ENCODE data around the gene LUC7L3. TPM values are rescaled to one million over a fixed set of nuclear protein-coding genes. Genes with fewer than 3 reads are reported as not detected.

LUC7L3 gene
- 14.1 and 29.0 TPM in 2 replicates for total RNA-seq

GRCh38 chr17:50719144-50719923 lies at the start of gene LUC7L3:
Gene LUC7L3, plus strand, starts transcription at chr17:50719603. Its CDS starts 130 bp downstream, at chr17:50719733.

GRCh38 chr17:50707289-50708049 lies 11.9 kb upstream of the LUC7L3 start, which contains the start of gene ANKRD40:
Gene ANKRD40, minus strand, starts transcription at chr17:50707914. Its CDS starts 260 bp downstream, at chr17:50707654.

GRCh38 chr17:50767446-50767845 lies 48.0 kb downstream of the LUC7L3 start, which contains the start of gene ANKRD40CL:
Gene ANKRD40CL, minus strand, starts transcription at chr17:50767518. Its CDS starts 605 bp downstream, at chr17:50766913.

Other genes with a start within 250 kb of the LUC7L3 start
- 8.9 and 24.0 TPM in 2 replicates for gene RSAD1, start 240.7 kb upstream of the LUC7L3 start, total RNA-seq
- 0.16 and 0.69 TPM in 2 replicates for gene MYCBPAP, start 211.2 kb upstream of the LUC7L3 start, total RNA-seq
- under 0.01 and 0.06 TPM in 2 replicates for gene EPN3, start 186.9 kb upstream of the LUC7L3 start, total RNA-seq
- 36.3 and 40.3 TPM in 2 replicates for gene SPATA20, start 172.4 kb upstream of the LUC7L3 start, total RNA-seq
- not detected in 2 replicates for gene CACNA1G, start 158.9 kb upstream of the LUC7L3 start, total RNA-seq
- gene ABCC3, start 84.7 kb upstream of the LUC7L3 start, total RNA-seq: 0.65 and 2.2 TPM in 2 replicates
- gene ANKRD40, start 11.7 kb upstream of the LUC7L3 start, total RNA-seq: 29.0 and 37.4 TPM in 2 replicates
- not detected in 2 replicates for gene ANKRD40CL, start 47.9 kb downstream of the LUC7L3 start, total RNA-seq
- not detected in 2 replicates for gene WFIKKN2, start 116.0 kb downstream of the LUC7L3 start, total RNA-seq
- gene TOB1, start 146.8 kb downstream of the LUC7L3 start, total RNA-seq: 2.9 and 6.4 TPM in 2 replicates

All from bladder microvascular endothelial cell (primary cell).